Measurements from ENCODE around the gene LVRN.

LVRN gene

DNA sequence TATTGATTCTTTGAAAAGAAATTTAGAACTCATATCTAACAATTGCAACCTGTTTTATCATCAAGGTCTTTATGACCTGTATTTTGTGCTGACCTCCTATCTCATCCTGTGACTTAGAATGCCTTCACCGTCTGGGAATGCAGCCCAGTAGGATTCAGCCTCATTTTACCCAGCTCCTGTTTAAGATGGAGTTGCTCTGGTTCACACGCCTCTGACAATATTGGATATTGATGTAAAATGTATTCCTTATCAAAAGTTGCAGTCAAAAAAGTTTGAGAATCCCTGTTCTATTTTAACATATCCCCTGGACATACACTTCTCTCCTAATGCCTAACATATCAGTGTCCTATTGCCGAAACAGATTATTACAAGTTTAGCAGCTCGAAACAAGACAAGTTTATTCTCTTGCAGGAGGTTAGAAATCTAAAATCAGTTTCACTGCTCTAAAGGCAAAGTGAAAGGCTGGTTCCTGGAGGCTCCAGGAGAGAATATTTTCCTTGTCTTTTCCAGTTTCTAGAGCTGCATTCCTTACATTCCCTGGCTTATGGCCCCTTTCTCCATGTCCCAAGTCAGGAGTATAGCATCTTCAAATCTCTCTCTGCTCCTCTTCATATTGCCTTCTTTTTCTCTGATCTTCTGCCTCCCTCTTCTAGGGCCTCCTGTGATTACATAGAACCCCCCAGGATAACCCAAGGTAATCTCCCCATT is 31.5 kb upstream of the LVRN start:
- H3K79me2 ChIP-seq = no peaks in the 10 kb centered on the region
- H3K4me3 ChIP-seq (ENCODE audit: low read depth, low read length) = no peak overlapping the region
- no peak overlapping the region for H3K4me2 ChIP-seq (ENCODE audit: low read length)
- H3K9me3 ChIP-seq (ENCODE audit: control insufficient read depth, low read length) = no peaks in the 10 kb centered on the region
- H3K4me1 ChIP-seq = no peaks in the 10 kb centered on the region
- no peaks in the 10 kb centered on the region for H3K36me3 ChIP-seq (ENCODE audit: control insufficient read depth, insufficient read depth, low read length)
- TF ChIP-seq, protein P1, sequence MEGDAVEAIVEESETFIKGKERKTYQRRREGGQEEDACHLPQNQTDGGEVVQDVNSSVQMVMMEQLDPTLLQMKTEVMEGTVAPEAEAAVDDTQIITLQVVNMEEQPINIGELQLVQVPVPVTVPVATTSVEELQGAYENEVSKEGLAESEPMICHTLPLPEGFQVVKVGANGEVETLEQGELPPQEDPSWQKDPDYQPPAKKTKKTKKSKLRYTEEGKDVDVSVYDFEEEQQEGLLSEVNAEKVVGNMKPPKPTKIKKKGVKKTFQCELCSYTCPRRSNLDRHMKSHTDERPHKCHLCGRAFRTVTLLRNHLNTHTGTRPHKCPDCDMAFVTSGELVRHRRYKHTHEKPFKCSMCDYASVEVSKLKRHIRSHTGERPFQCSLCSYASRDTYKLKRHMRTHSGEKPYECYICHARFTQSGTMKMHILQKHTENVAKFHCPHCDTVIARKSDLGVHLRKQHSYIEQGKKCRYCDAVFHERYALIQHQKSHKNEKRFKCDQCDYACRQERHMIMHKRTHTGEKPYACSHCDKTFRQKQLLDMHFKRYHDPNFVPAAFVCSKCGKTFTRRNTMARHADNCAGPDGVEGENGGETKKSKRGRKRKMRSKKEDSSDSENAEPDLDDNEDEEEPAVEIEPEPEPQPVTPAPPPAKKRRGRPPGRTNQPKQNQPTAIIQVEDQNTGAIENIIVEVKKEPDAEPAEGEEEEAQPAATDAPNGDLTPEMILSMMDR (IDR thresholded peaks at IDR 0.05) = no peak
- H3K27ac ChIP-seq = no peak overlapping the region
- no peak overlapping the region for H2AFZ ChIP-seq
- H3K27me3 ChIP-seq (ENCODE audit: control insufficient read depth, insufficient read depth, low read length) = no peaks in the 10 kb centered on the region
- no peak overlapping the region for H3K9ac ChIP-seq

DNA sequence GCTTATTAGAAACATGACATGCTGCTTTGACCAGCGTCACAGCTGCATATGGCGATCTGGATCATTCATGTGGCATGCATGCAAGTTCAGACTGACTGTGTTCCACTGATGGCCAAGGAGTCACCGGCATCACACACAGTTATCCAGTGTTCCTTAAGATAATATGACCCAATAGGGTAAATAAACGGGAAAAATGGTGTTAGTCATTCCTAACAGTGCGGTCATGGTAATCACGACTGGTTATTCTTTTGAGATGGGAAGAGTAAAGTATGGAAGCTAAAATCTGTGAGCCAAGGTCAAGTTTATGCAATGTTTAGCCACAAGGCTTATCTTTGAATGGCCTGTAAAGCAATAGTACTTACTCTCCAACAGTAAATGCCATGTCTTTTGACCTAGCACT is 29.3 kb upstream of the LVRN start:
- H2AFZ ChIP-seq = no peak overlapping the region
- no peak overlapping the region for H3K9ac ChIP-seq
- no peak overlapping the region for H3K4me3 ChIP-seq (ENCODE audit: low read depth, low read length)
- no peaks in the 10 kb centered on the region for H3K79me2 ChIP-seq
- H3K27me3 ChIP-seq (ENCODE audit: control insufficient read depth, insufficient read depth, low read length) = no peaks in the 10 kb centered on the region
- TF ChIP-seq, protein P1 (IDR thresholded peaks at IDR 0.05) = no peak
- H3K4me2 ChIP-seq (ENCODE audit: low read length) = no peak overlapping the region
- H3K9me3 ChIP-seq (ENCODE audit: control insufficient read depth, low read length) = no peaks in the 10 kb centered on the region
- H3K27ac ChIP-seq = no peak overlapping the region
- no peaks in the 10 kb centered on the region for H3K4me1 ChIP-seq
- no peaks in the 10 kb centered on the region for H3K36me3 ChIP-seq (ENCODE audit: control insufficient read depth, insufficient read depth, low read length)

DNA sequence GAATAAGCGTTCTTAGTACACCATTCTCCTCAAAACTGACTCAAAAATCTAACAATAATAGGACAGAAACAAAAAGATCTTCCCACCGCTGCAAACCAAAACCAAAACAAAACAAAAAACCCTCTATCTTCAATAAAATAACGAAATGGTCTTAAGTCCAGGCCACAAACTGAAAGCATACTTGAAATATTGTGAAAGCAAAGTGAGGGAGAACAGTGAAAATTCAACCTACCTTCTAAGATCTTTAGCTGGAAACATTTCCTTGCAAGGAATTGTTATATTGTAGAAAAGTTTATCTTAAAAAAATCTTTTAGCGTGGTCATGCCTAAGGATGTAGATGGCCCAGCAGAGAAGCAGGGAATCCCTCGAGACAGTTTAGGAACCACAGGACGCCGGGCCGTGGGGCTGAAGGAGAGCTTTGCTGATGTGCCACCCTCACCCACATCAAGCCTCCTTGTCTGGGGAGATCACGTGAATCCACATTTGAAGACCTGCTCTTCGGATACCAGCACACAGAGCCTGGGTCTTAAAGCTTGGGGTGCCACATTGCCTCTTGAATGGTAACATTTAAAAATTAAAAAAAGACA is 27.8 kb upstream of the LVRN start:
- Histone ChIP-seq H3K4me1 (no peaks in the 10 kb centered on the region), H3K9me3 (ENCODE audit: control insufficient read depth, low read length) (no peaks in the 10 kb centered on the region), H2AFZ (no peak overlapping the region), H3K9ac (no peak overlapping the region), H3K79me2 (no peaks in the 10 kb centered on the region), H3K27me3 (ENCODE audit: control insufficient read depth, insufficient read depth, low read length) (no peaks in the 10 kb centered on the region), H3K36me3 (ENCODE audit: control insufficient read depth, insufficient read depth, low read length) (no peaks in the 10 kb centered on the region), H3K4me3 (ENCODE audit: low read depth, low read length) (no peak overlapping the region), H3K27ac (no peak overlapping the region), H3K4me2 (ENCODE audit: low read length) (no peak overlapping the region)
- TF ChIP-seq, protein P1 (IDR thresholded peaks at IDR 0.05) = no peak

DNA sequence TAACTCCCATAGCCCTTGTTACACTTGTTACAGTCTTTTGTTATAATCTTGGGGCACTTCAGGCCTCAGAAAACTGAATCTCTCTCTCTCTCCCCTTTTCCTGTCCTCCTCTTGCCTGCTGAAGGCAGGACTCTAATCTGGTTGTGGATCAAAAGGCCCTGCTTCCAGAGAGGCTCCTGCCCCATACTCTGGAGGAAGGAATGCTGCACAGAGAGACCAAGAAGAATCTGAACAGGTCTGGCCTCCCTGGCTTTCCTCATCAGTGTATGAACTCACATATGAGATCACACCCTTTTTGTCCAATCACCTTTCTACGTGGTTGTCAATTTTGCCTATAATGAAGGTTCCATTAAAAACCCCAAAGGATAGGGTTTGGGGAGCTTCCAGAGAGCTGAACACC is 26.2 kb upstream of the LVRN start:
- Histone ChIP-seq H3K27ac (no peak overlapping the region), H3K79me2 (no peaks in the 10 kb centered on the region), H3K4me1 (no peaks in the 10 kb centered on the region), H3K9me3 (ENCODE audit: control insufficient read depth, low read length) (no peaks in the 10 kb centered on the region), H3K9ac (no peak overlapping the region), H3K27me3 (ENCODE audit: control insufficient read depth, insufficient read depth, low read length) (no peaks in the 10 kb centered on the region), H3K4me2 (ENCODE audit: low read length) (no peak overlapping the region), H2AFZ (no peak overlapping the region), H3K36me3 (ENCODE audit: control insufficient read depth, insufficient read depth, low read length) (no peaks in the 10 kb centered on the region), H3K4me3 (ENCODE audit: low read depth, low read length) (no peak overlapping the region)
- TF ChIP-seq, protein P1 (IDR thresholded peaks at IDR 0.05) = no peak

DNA sequence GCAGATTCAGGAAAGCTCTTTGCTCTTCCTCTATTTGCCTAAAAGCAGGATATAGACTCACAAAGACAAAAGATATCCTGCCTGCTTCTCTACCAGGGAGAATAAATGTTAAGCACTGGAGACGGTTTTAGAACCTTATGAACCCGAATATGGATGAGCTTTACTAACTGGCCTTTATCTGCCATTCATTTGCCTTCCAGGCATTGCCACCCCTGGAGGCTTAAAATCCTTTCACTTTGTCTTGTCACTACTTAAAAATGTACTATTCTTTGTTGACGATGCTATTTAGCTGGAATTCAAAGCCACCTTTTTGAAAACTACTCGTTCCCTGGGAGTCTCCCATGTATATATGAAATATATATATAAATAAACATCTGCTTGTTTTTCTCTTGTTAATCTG is 23.2 kb upstream of the LVRN start:
- H2AFZ ChIP-seq = no peak overlapping the region
- TF ChIP-seq, protein P1 (IDR thresholded peaks at IDR 0.05) = no peak
- H3K4me3 ChIP-seq (ENCODE audit: low read depth, low read length) = no peak overlapping the region
- no peaks in the 10 kb centered on the region for H3K36me3 ChIP-seq (ENCODE audit: control insufficient read depth, insufficient read depth, low read length)
- no peak overlapping the region for H3K9ac ChIP-seq
- no peaks in the 10 kb centered on the region for H3K4me1 ChIP-seq
- H3K79me2 ChIP-seq = no peaks in the 10 kb centered on the region
- H3K4me2 ChIP-seq (ENCODE audit: low read length) = no peak overlapping the region
- H3K9me3 ChIP-seq (ENCODE audit: control insufficient read depth, low read length) = no peaks in the 10 kb centered on the region
- no peaks in the 10 kb centered on the region for H3K27me3 ChIP-seq (ENCODE audit: control insufficient read depth, insufficient read depth, low read length)
- H3K27ac ChIP-seq = no peak overlapping the region
